Lung (tissue), 12 donors: ENCODE results near the gene PTPRN2. TPM values are rescaled to one million over a fixed set of nuclear protein-coding genes. Genes with fewer than 3 reads are reported as not detected.

Experiments
- ATAC-seq: fragments of 200-7000 bp; cut with Tn5 transposase; one replicate; pipeline ENCODE4 v1.9.1; 2020; ENCODE audit warnings: moderate number of reproducible peaks; ENCODE audit not compliant: insufficient read depth, low FRiP score
- DNase-seq, 3 donors: peaks; one replicate each; pipeline ENCODE4 v3.0.0-alpha.2; 2013 to 2017
- H3K27ac ChIP-seq, 2 donors: one replicate each; pipeline ENCODE4 v1.5.1; 2013; ENCODE audit warnings: mild to moderate bottlenecking in 2 of 2, moderate library complexity in 2 of 2, control low read depth in 1 of 2, inconsistent platforms in 1 of 2, low read depth in 1 of 2, low read length in 1 of 2
- H3K27me3 ChIP-seq, 3 donors: one replicate each; pipeline ENCODE4 v1.5.1; 2013; ENCODE audit warnings: low read length in 2 of 3; ENCODE audit not compliant: control insufficient read depth in 3 of 3, insufficient read depth in 3 of 3
- H3K36me3 ChIP-seq, 4 donors: one replicate each; pipeline ENCODE4 v1.5.1; 2013; ENCODE audit warnings: low read length in 4 of 4, mild to moderate bottlenecking in 1 of 4, moderate library complexity in 1 of 4; ENCODE audit not compliant: control insufficient read depth in 4 of 4, insufficient read depth in 4 of 4
- H3K4me1 ChIP-seq, 5 donors: one replicate each; pipeline ENCODE4 v1.5.1; 2013; ENCODE audit warnings: low read length in 5 of 5, mild to moderate bottlenecking in 2 of 5, moderate library complexity in 1 of 5; ENCODE audit not compliant: control insufficient read depth in 5 of 5, insufficient read depth in 5 of 5
- H3K4me3 ChIP-seq: one replicate; pipeline ENCODE4 v1.5.1; 2013; ENCODE audit warnings: mild to moderate bottlenecking, control low read depth, moderate library complexity
- H3K9ac ChIP-seq, 2 donors: one replicate each; pipeline ENCODE4 v1.5.1; 2013; ENCODE audit warnings: low read length in 2 of 2, control low read depth in 1 of 2; ENCODE audit not compliant: insufficient read depth in 1 of 2
- H3K9me3 ChIP-seq, 4 donors: one replicate each; pipeline ENCODE4 v1.5.1; 2013; ENCODE audit warnings: low read length in 3 of 4, mild to moderate bottlenecking in 1 of 4, moderate library complexity in 1 of 4; ENCODE audit not compliant: control insufficient read depth in 4 of 4, insufficient read depth in 3 of 4
- WGBS, 2 donors: extraction: QIAGEN DNeasy Blood & Tissue Kit; methylation state at CpG; one replicate each; pipeline ENCODE4 v1.1.7; 2013; 5-methylcytosine and 5-hydroxymethylcytosine counted together
- polyA plus RNA-seq, 2 donors: library from polyadenylated mRNA; stranded (reverse); fragments of 200-250 nt; gene quantifications; one replicate each; pipeline ENCODE4 v1.2.1, GENCODE V29; 2013
- total RNA-seq, 2 donors: library from RNA; depleted of rRNA in 1 of 2; stranded (reverse); fragments of >200 nt in 1 of 2; gene quantifications; one replicate each; pipeline ENCODE4 v1.2.1, GENCODE V29; 2014 to 2021
- TF ChIP-seq, protein P1 (sequence below): IDR thresholded peaks from 2 replicates; pipeline ENCODE4 v1.5.1; 2012; ENCODE audit warnings: mild to moderate bottlenecking; ENCODE audit errors: control extremely low read depth, extremely low read depth
- donor health status: control.
- donor health status: control.
- donor health status: Bipolar disorder and iron deficiency.
- donor health status: healthy.
- donor health status: DM: yes; HTN: yes; CAD: no.

PTPRN2 gene
- total and polyA plus RNA-seq, 4 donors = 2.1 to 7.4 (median 4.4) TPM

DNA sequence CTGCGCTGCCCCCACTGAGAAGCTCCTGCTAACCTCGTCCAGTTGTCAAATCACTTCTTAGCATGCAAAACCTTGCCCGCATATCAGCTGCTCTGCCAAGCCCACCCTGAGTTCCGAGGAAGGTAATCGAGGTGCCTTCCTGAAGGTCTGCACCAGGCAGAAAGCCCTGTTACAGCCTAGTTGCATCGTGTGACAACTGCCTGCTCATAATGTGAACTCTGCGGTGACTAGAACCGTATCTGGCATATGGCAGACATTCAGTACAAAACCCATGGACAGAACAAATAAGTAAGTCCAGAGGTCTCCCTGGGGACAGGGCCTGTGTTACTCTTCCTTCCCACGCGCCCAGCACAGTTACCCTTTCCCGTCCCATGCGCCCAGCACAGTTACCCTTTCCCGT lies 856.5 kb downstream of the PTPRN2 start:
- DNase-seq (no peak), ATAC-seq (no peak)
- TF ChIP-seq, protein P1, sequence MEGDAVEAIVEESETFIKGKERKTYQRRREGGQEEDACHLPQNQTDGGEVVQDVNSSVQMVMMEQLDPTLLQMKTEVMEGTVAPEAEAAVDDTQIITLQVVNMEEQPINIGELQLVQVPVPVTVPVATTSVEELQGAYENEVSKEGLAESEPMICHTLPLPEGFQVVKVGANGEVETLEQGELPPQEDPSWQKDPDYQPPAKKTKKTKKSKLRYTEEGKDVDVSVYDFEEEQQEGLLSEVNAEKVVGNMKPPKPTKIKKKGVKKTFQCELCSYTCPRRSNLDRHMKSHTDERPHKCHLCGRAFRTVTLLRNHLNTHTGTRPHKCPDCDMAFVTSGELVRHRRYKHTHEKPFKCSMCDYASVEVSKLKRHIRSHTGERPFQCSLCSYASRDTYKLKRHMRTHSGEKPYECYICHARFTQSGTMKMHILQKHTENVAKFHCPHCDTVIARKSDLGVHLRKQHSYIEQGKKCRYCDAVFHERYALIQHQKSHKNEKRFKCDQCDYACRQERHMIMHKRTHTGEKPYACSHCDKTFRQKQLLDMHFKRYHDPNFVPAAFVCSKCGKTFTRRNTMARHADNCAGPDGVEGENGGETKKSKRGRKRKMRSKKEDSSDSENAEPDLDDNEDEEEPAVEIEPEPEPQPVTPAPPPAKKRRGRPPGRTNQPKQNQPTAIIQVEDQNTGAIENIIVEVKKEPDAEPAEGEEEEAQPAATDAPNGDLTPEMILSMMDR = no peak
- Histone ChIP-seq H3K9ac (no peak overlapping the region), H3K36me3 (no peaks in the 10 kb centered on the region), H3K4me3 (no peak overlapping the region), H3K4me1 (peaks cover 0 to 4% (median 0%) of the 10 kb centered on the region in 5 donors), H3K27ac (no peak overlapping the region), H3K27me3 (peaks cover 0 to 5% (median 5%) of the 10 kb centered on the region in 3 donors), H3K9me3 (no peaks in the 10 kb centered on the region)
- WGBS, 2 donors = 71 to 81% methylated on average over 13 of the region's 13 CpGs

DNA sequence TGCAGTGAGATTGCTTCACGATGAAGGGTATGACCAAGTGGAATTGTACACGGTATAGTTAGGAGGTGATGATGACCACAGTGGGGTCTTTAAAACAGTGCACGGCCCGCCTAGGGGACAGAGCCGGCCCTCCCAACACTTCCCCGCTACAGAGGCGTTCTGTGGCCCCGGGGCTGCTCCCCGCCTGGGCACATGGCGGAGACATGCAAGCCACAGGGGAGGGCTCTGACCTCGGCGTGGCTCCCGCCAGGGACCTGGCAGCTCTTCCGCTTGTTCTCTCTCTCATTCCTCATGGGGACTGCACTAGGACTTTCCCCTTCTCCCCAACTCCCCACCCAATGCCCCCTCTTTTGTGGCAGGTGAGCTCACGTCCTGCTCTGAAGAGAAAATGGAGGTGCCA lies 857.0 kb downstream of the PTPRN2 start:
- TF ChIP-seq, protein P1 = no peak
- H3K4me3 ChIP-seq = no peak overlapping the region
- no peaks in the 10 kb centered on the region for H3K36me3 ChIP-seq
- peaks cover 0 to 5% (median 5%) of the 10 kb centered on the region in 3 donors for H3K27me3 ChIP-seq
- 79 to 82% methylated on average over 15 of the region's 15 CpGs for WGBS, 2 donors
- ATAC-seq = no peak
- no peak for DNase-seq
- peaks cover 0 to 4% (median 0%) of the 10 kb centered on the region in 5 donors for H3K4me1 ChIP-seq
- no peak overlapping the region for H3K9ac ChIP-seq
- H3K9me3 ChIP-seq = no peaks in the 10 kb centered on the region
- no peak overlapping the region for H3K27ac ChIP-seq

DNA sequence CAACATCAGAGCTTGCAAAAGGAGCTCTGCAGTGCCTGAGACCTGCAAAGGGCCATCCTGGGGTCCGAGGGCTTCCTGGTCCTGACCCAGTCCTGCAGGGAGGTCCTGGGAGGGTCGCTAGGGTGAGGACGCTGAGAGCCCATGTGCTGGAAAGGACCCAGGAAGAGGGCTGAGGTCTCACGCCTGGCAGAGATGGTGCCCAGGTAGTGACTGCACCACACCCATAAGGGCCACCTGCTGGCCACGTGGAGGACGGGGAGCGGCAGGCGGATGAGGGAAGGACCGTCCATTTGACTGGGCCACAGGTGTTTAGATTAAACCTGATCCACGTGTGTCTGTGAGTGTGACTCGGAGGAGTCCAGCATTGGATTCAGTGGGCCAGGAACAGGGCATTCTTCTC lies 858.1 kb downstream of the PTPRN2 start:
- Histone ChIP-seq H3K9ac (no peak overlapping the region), H3K27ac (no peak overlapping the region), H3K9me3 (no peaks in the 10 kb centered on the region), H3K4me1 (peaks cover 0 to 4% (median 0%) of the 10 kb centered on the region in 5 donors), H3K4me3 (no peak overlapping the region), H3K36me3 (no peaks in the 10 kb centered on the region), H3K27me3 (peaks cover 0 to 10% (median 5%) of the 10 kb centered on the region in 3 donors)
- DNase-seq (no peak), ATAC-seq (no peak)
- 73 to 77% methylated on average over 11 of the region's 11 CpGs for WGBS, 2 donors
- TF ChIP-seq, protein P1 = no peak
